Stimulated activated memory B cell treated with anti-CD40 and anti-IgM and Interleukin-4, amounts not matched to agents 10 μg/mL and 1 μg/mL and 100 μg/mL, for 72 hours (primary cell): ENCODE results near the gene CIRBP.

ENCODE experiments used
- ATAC-seq: fragments of 150-1000 bp; cut with Tn5 transposase; 2 replicates; pipeline ENCODE4 v1.10.0; 2021
- H3K27ac Mint-ChIP-seq: one replicate; pipeline ENCODE4 v1.8.0; 2022; ENCODE audit warnings: mild to moderate bottlenecking, mixed read lengths
- H3K27me3 Mint-ChIP-seq: one replicate; pipeline ENCODE4 v1.8.0; 2022; ENCODE audit warnings: mixed read lengths
- H3K36me3 Mint-ChIP-seq: one replicate; pipeline ENCODE4 v1.8.0; 2022; ENCODE audit warnings: mixed read lengths
- H3K4me1 Mint-ChIP-seq: one replicate; pipeline ENCODE4 v1.8.0; 2022; ENCODE audit warnings: mixed read lengths
- H3K4me3 Mint-ChIP-seq: one replicate; pipeline ENCODE4 v1.8.0; 2022; ENCODE audit warnings: mild to moderate bottlenecking, moderate library complexity, mixed read lengths
- H3K9me3 Mint-ChIP-seq: one replicate; pipeline ENCODE4 v1.8.0; 2022; ENCODE audit warnings: mixed read lengths

The CIRBP gene

DNA sequence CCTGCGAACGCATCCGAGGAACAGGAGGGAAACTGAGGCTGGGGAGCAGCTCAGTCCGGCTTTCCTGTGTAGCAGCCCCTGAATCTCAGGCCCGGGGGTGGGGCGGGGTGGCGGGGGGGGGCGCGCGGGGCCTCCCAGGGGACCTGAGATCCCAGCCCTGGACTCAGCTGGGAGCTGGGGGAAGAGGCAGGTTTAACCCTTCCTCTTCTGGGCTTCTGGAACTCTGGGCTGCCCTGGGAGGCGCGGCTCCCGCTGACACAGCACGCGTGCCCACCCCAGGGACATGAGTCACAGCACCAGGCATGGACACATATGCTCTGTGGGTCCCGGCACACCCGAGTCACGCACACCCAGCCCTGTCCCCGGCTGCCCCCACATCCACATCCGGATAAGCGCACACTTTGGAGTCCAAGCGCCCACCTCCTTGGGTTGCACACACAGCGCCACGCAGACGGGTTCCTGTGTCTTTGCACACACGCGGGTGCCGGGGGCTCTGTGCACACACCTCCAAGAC is 3.5 kb upstream of the CIRBP start:
- Mint-ChIP-seq H3K4me3 (peak overlapping the region; percentile 74), H3K36me3 (peaks cover 15% of the 10 kb centered on the region), H3K27me3 (no peaks in the 10 kb centered on the region), H3K27ac (peak overlapping the region; percentile 97), H3K9me3 (no peaks in the 10 kb centered on the region), H3K4me1 (peaks cover 81% of the 10 kb centered on the region)
- ATAC-seq: peak; percentile 2

- peak overlapping the region; percentile 97 for H3K27ac Mint-ChIP-seq
- no peaks in the 10 kb centered on the region for H3K9me3 Mint-ChIP-seq
- H3K4me3 Mint-ChIP-seq: peak overlapping the region; percentile 73
- peak; percentile 66 for ATAC-seq
- H3K4me1 Mint-ChIP-seq: peaks cover 82% of the 10 kb centered on the region
- H3K27me3 Mint-ChIP-seq: no peaks in the 10 kb centered on the region
- H3K36me3 Mint-ChIP-seq: peaks cover 22% of the 10 kb centered on the region
These were observed 2.8 kb upstream of the CIRBP start for GRCh38 chr19:1266129-1266915.

DNA sequence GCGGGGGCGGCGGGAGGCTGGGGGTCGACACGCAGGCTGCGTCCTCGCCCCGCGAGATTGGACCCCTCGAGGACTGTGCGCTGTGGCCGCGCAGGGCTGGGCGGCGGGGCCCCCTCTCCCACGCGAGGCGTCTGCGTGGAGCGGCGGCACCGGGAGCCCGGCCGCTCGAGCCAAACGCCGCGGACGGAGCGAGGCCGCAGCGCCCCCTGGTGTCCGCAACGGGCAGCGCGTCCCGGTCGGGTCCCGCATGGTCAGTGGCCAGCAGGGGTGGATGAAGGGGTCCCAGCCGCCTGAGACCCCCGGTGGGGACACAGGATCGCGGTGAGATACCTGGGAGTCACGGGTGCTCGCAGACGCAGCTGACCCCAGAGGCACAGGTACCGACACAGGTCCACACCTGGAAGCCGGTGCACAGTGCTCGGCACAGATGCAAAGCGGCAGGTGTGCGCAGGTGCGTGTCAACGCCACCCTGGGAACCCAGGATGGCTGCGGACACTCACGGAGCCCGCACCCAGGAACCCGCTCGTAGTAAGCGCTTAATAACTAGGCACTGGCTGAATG is 2.1 kb upstream of the CIRBP start:
- Mint-ChIP-seq H3K36me3 (peaks cover 29% of the 10 kb centered on the region), H3K4me1 (peaks cover 82% of the 10 kb centered on the region), H3K4me3 (peak overlapping the region; percentile 73), H3K27ac (peak overlapping the region; percentile 97), H3K27me3 (no peaks in the 10 kb centered on the region), H3K9me3 (no peaks in the 10 kb centered on the region)
- peak; percentile 2 for ATAC-seq

DNA sequence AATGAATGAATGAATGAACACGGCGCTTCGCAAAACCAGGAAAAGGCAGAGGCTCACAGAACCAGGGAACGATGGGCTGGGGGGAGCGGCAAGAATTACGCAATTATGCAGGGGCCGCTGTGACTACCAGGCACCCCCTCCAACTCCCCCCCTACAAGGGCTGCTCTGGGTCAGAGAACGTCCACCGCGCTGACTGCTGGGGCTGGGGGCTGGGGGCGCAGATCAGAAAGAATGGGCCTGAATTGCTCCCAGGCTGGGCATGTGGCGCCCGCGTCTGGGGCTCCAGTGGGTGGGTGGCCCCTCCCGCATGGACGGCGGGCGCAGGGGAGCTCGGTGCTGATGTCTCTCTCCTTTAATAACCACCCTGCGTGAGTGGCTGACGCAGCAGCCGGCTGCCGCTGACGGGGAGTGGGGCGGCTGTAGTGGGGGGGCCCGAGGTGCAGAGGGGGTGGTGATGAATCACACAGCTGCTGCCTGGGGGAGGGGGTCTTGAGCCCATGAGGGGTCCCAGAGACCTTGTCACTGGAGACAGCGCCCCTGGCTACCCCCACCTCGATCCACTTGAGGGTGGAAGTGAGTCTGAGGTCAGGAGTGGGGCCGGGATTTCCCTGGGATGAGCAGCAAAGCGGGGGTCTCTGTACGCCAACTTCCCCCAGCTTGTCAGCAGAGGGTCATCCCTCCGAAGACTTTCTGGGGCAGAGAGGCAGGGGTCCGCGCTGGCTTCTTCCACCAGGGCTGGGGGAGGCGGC is 1.5 kb upstream of the CIRBP start:
- Mint-ChIP-seq H3K4me1 (peaks cover 78% of the 10 kb centered on the region), H3K27me3 (no peaks in the 10 kb centered on the region), H3K9me3 (no peaks in the 10 kb centered on the region), H3K4me3 (peak overlapping the region; percentile 69), H3K36me3 (peaks cover 35% of the 10 kb centered on the region), H3K27ac (peak overlapping the region; percentile 97)
- no peak for ATAC-seq

DNA sequence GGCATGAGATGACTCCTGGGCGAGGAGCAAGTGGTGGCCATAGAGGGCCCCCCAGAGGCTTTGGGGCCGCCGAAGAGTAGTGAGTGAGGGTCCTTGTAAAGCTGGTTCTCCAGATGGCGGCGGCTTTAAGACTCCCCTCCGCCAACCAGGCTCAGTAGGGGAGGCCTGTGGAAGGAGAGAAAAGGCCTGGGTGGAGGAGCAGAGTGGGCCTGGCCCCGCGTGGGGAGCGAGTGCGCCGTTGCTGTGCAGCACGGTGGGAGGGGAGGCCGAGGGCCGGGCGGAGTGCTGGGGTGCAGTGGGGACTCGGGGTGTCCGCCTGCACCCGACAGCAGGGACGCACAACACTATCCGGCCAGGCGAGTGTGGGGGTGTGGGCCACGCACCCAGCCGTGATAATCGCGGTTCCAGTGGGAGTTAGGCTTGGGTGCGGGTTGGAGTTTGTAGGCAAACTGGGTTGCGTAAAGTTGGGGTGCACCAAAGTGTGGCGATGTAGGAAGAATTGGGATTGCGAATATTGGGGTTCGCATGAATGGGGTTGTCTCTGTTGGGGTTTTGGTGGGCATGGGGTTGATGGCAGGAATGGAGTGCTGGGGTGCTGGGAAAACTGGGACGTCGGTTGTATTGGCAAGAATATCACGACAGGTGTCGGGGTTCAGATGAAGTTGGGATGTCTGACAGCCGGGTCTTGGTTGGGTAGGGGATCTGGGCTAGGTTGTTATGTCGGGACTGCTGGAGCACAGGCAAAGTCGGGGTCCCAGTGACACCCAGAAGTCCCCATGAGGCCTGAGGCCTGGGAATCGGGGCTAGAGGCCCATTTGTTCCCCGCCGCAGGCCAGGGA is 687 bp upstream of the CIRBP start:
- Mint-ChIP-seq H3K4me3 (peak overlapping the region; percentile 84), H3K36me3 (peaks cover 43% of the 10 kb centered on the region), H3K27me3 (no peaks in the 10 kb centered on the region), H3K9me3 (no peaks in the 10 kb centered on the region), H3K4me1 (peaks cover 78% of the 10 kb centered on the region), H3K27ac (peak overlapping the region; percentile 97)
- ATAC-seq: no peak

DNA sequence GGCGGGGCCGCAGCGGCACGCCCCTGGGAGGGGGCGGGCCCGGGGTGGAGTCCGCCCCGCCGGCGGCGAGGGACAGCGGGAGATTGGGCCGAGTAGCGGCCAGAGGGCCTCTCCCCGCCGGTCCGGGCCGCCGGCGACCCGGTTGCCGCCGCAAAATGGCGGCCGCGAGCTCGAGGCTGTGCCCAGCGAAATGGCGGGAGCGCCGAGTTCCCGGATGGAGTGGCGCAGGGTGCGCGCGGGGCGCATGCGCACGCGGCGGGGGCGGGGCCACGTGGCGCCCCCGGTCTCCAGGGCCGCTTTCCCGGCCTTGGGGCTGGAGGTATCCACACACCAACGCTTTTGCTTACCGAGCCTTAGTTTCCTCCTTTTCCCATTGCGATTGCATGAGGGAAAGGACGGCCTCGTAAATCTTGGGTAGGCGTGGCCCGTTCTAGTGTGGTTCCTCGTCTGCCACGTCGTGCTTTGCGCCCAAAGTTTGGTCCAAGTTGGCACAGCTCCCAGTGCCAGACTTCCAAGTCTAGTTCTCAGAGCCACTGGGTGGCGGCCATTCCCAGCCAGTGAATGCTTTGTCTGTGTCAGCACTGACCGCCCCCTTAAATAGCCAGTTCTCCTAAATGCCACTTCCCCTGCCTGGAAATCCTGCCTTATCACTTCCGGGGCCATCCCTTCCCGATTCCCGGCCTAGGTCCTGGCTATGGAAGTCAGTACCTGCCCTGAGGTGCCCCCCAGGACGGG is 513 bp downstream of the CIRBP start:
- Mint-ChIP-seq H3K4me1 (peaks cover 77% of the 10 kb centered on the region), H3K9me3 (no peaks in the 10 kb centered on the region), H3K27me3 (no peaks in the 10 kb centered on the region), H3K4me3 (peak overlapping the region; percentile 84), H3K27ac (peak overlapping the region; percentile 97), H3K36me3 (peaks cover 48% of the 10 kb centered on the region)
- ATAC-seq: peak; percentile 22

DNA sequence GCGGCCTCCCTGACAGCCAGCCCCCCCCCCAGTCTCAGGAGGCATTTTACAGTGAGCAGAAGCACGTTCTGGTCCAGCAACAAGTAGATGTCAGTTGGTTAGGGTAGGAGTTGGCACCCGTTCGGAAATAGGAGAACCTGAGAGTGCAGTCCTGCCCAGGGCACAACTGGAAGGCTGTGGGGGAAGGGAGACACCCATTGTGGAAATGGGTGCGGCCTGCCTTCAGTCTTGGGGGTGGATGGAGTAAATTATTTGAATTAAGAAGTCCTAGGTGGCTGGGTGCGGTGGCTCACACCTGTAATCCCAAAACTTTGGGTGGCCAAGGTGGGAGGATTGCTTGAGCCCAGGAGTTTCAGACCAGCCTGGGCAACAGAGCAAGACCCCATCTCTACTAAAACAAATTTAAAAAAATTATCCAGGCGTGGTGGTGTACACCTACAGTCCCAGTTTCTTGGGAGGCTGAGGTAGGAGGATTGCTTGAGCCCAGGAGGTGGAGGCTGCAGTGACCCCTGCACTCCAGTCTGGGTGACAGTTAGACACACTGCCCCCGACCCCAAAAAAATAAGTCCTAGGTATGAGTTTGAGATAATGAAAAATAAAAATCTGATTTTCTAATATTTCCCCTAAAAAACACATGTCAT is 1.2 kb downstream of the CIRBP start:
- ATAC-seq: no peak
- peaks cover 51% of the 10 kb centered on the region for H3K36me3 Mint-ChIP-seq
- H3K4me1 Mint-ChIP-seq: peaks cover 70% of the 10 kb centered on the region

DNA sequence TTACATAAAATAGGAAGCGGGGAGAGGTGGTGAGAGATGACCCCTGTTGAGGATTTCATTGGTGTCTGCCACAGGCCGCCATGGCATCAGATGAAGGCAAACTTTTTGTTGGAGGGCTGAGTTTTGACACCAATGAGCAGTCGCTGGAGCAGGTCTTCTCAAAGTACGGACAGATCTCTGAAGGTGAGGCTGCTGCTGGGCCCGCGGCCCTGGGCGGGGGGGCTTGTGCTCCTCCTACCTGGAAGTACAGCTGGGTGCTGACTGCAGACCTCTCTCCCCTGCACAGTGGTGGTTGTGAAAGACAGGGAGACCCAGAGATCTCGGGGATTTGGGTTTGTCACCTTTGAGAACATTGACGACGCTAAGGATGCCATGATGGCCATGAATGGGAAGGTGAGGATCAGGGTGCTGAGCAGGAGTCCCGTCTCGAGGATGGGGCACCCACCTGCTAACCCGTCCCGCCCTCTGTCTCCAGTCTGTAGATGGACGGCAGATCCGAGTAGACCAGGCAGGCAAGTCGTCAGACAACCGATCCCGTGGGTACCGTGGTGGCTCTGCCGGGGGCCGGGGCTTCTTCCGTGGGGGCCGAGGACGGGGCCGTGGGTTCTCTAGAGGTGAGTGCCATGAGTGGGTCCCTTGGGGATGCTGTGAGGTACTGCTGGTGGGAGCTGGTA is 1.9 kb downstream of the CIRBP start:
- Mint-ChIP-seq H3K36me3 (peaks cover 52% of the 10 kb centered on the region), H3K27me3 (no peaks in the 10 kb centered on the region), H3K9me3 (no peaks in the 10 kb centered on the region), H3K27ac (peak overlapping the region; percentile 59), H3K4me3 (peak overlapping the region; percentile 84), H3K4me1 (peaks cover 63% of the 10 kb centered on the region)
- no peak for ATAC-seq

More for the DNA sequence above, 1.2 kb downstream of the CIRBP start:
- H3K27ac Mint-ChIP-seq: peak overlapping the region; percentile 59
- no peaks in the 10 kb centered on the region for H3K9me3 Mint-ChIP-seq
- no peaks in the 10 kb centered on the region for H3K27me3 Mint-ChIP-seq
- peak overlapping the region; percentile 84 for H3K4me3 Mint-ChIP-seq

- Mint-ChIP-seq H3K9me3 (no peaks in the 10 kb centered on the region), H3K4me1 (peaks cover 67% of the 10 kb centered on the region), H3K36me3 (peaks cover 56% of the 10 kb centered on the region), H3K27me3 (no peaks in the 10 kb centered on the region), H3K27ac (peak overlapping the region; percentile 59), H3K4me3 (peak overlapping the region; percentile 84)
- no peak for ATAC-seq
These were observed 2.6 kb downstream of the CIRBP start for GRCh38 chr19:1271528-1272422.

DNA sequence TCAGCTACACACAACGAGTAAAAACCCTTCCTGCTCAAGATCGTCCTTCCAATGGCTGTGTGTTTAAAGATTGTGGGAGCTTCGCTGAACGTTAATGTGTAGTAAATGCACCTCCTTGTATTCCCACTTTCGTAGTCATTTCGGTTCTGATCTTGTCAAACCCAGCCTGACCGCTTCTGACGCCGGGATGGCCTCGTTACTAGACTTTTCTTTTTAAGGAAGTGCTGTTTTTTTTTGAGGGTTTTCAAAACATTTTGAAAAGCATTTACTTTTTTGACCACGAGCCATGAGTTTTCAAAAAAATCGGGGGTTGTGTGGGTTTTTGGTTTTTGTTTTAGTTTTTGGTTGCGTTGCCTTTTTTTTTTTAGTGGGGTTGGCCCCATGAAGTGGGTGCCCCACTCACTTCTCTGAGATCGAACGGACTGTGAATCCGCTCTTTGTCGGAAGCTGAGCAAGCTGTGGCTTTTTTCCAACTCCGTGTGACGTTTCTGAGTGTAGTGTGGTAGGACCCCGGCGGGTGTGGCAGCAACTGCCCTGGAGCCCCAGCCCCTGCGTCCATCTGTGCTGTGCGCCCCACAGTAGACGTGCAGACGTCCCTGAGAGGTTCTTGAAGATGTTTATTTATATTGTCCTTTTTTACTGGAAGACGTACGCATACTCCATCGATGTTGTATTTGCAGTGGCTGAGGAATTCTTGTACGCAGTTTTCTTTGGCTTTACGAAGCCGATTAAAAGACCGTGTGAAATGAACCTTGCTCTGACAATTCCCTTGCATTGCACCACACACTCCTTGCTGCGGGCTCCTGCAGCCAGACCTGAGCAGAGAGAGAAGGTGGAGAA is 3.5 kb downstream of the CIRBP start:
- H3K4me1 Mint-ChIP-seq: peaks cover 64% of the 10 kb centered on the region
- peaks cover 59% of the 10 kb centered on the region for H3K36me3 Mint-ChIP-seq
- no peak overlapping the region for H3K27ac Mint-ChIP-seq
- no peaks in the 10 kb centered on the region for H3K27me3 Mint-ChIP-seq
- ATAC-seq: no peak
- H3K9me3 Mint-ChIP-seq: no peaks in the 10 kb centered on the region
- H3K4me3 Mint-ChIP-seq: peak overlapping the region; percentile 56

DNA sequence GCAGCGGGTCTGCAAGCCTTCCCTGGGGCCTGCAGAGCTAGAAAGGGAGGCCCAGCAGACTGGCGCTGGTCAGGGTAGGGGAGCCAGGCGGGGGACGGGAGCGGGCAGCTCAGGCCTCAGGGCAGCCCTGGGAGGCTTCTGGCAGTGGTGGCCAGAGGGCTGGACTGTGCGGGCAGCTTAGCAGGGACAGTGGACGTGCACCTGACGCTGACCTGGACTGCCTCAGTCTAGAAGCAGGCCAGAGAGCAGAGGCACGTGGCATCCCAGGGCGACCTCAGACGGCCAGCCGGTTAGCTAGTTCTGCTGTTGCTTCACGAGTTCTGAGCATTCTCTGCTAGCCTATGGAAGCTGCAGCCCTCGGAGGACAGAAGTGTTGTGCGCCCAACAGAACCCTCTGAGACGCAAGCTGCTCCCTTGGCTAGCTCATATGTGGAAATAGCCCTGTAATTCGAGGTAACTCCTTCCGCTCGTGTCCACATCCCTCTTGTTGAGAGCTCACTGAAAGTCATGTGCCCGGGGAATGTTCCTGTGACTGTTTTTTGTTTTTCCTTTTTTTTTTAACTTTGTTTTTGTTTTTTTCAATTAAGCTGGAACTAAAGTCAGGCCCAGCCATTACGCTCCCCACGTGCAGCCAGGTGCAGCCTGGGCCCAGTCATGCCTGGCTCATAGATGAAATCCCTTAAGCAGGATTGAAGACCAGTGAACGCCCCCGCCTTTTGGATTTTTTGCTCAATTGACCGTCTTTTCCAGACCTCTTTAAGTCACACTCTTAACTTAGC is 4.3 kb downstream of the CIRBP start:
- H3K9me3 Mint-ChIP-seq: no peaks in the 10 kb centered on the region
- ATAC-seq: no peak
- peak overlapping the region; percentile 87 for H3K27ac Mint-ChIP-seq
- peaks cover 65% of the 10 kb centered on the region for H3K36me3 Mint-ChIP-seq
- H3K4me1 Mint-ChIP-seq: peaks cover 62% of the 10 kb centered on the region
- no peaks in the 10 kb centered on the region for H3K27me3 Mint-ChIP-seq
- peak overlapping the region; percentile 57 for H3K4me3 Mint-ChIP-seq
